ENCODE data around the gene CIDEA.

CIDEA gene

DNA sequence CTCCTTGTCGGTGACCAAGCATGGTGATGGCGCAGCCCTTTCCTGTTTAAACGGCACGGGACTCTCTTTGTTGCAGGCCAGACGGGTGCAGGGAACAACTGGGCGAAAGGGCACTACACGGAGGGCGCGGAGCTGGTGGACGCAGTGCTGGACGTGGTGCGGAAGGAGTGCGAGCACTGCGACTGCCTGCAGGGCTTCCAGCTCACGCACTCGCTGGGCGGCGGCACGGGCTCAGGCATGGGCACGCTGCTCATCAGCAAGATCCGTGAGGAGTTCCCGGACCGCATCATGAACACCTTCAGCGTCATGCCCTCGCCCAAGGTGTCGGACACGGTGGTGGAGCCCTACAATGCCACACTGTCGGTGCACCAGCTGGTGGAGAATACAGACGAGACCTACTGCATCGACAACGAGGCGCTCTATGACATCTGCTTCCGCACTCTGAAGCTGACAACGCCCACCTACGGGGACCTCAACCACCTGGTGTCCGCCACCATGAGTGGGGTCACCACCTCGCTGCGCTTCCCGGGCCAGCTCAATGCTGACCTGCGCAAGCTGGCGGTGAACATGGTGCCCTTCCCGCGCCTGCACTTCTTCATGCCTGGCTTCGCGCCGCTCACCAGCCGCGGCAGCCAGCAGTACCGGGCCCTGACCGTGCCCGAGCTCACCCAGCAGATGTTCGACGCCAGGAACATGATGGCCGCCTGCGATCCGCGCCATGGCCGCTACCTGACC lies 71.0 kb downstream of the CIDEA start:
- no peak for DNase-seq

DNA sequence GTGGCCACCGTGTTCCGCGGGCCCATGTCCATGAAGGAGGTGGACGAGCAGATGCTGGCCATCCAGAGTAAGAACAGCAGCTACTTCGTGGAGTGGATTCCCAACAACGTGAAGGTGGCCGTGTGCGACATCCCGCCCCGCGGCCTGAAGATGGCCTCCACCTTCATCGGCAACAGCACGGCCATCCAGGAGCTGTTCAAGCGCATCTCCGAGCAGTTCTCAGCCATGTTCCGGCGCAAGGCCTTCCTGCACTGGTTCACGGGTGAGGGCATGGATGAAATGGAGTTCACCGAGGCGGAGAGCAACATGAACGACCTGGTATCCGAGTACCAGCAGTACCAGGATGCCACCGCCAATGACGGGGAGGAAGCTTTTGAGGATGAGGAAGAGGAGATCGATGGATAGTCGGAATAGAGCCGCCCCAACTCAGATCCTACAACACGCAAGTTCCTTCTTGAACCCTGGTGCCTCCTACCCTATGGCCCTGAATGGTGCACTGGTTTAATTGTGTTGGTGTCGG lies 71.6 kb downstream of the CIDEA start:
- DNase-seq: no peak

GRCh38 chr18:12326711-12327460 lies 72.7 kb downstream of the CIDEA start:
- no peak for DNase-seq
